HepG2 (cell line): ENCODE results near the gene TUBB. TPM values are rescaled to one million over a fixed set of nuclear protein-coding genes. Genes with fewer than 3 reads are reported as not detected.
A peak's percentile ranks its signal among the peaks of the same experiment; 100 is the strongest.

Source experiments
- ARNTL ChIP-seq: sonication (generic); formaldehyde crosslinking; IDR thresholded peaks from 2 replicates; pipeline ENCODE4 v1.4.0; 2020; ENCODE audit warnings: mild to moderate bottlenecking, missing genetic modification reagents
- ATF1 ChIP-seq: IDR thresholded peaks from 2 replicates; pipeline ENCODE4 v1.6.1; 2016; ENCODE audit warnings: mild to moderate bottlenecking, control low read depth
- CTCF ChIP-seq: sonication (generic); formaldehyde crosslinking; IDR thresholded peaks from 2 replicates; pipeline ENCODE4 v1.5.0; 2020; ENCODE audit warnings: mild to moderate bottlenecking, missing genetic modification reagents, moderate library complexity
- FIP1L1 ChIP-seq: fragments of 200-400 bp; formaldehyde crosslinking; IDR thresholded peaks from 2 replicates; pipeline ENCODE4 v1.6.1; 2018; ENCODE audit warnings: low read depth, mild to moderate bottlenecking, low read length, moderate library complexity, borderline replicate concordance; ENCODE audit not compliant: insufficient read depth
- HOXD1 ChIP-seq: sonication (generic); formaldehyde crosslinking; IDR thresholded peaks from 2 replicates; pipeline ENCODE4 v1.5.0; 2020; ENCODE audit warnings: missing genetic modification reagents
- PAWR ChIP-seq: sonication (generic); formaldehyde crosslinking; IDR thresholded peaks from 2 replicates; pipeline ENCODE4 v1.4.0; 2020; ENCODE audit warnings: missing genetic modification reagents, mild to moderate bottlenecking, borderline replicate concordance
- PTBP1 ChIP-seq: fragments of 200-400 bp; formaldehyde crosslinking; IDR thresholded peaks from 2 replicates; pipeline ENCODE4 v1.6.1; 2018; ENCODE audit warnings: low read length, low read depth; ENCODE audit not compliant: poor library complexity, severe bottlenecking
- REST ChIP-seq, 2 experiments: IDR thresholded peaks; 2 replicates each; pipeline ENCODE4 v1.6.1; 2011 to 2012; ENCODE audit warnings: low read length in 2 of 2, borderline replicate concordance in 1 of 2, low read depth in 1 of 2, mild to moderate bottlenecking in 1 of 2, moderate library complexity in 1 of 2
- RXRA ChIP-seq: sonication (generic); formaldehyde crosslinking; IDR thresholded peaks from 2 replicates; pipeline ENCODE4 v1.5.1; 2020; ENCODE audit warnings: missing genetic modification reagents
- RXRB ChIP-seq: IDR thresholded peaks from 2 replicates; pipeline ENCODE4 v1.6.1; 2016; ENCODE audit warnings: borderline replicate concordance, missing genetic modification reagents, missing compliant biosample characterization
- SALL1 ChIP-seq: sonication (generic); formaldehyde crosslinking; IDR thresholded peaks from 2 replicates; pipeline ENCODE4 v1.8.0; 2022; ENCODE audit warnings: mild to moderate bottlenecking, missing genetic modification reagents
- SNAPC2 ChIP-seq: sonication (generic); formaldehyde crosslinking; IDR thresholded peaks from 2 replicates; pipeline ENCODE4 v1.8.1; 2022; ENCODE audit warnings: mild to moderate bottlenecking, missing genetic modification reagents
- SRSF9 ChIP-seq: fragments of 200-400 bp; formaldehyde crosslinking; IDR thresholded peaks from 2 replicates; pipeline ENCODE4 v1.6.1; 2018; ENCODE audit warnings: borderline replicate concordance, mild to moderate bottlenecking, low read depth, low read length; ENCODE audit not compliant: insufficient read depth, poor library complexity, severe bottlenecking
- ZNF552 ChIP-seq: sonication (generic); formaldehyde crosslinking; IDR thresholded peaks from 2 replicates; pipeline ENCODE4 v1.9.0; 2022; ENCODE audit warnings: missing genetic modification reagents, mild to moderate bottlenecking, borderline replicate concordance
- ZSCAN25 ChIP-seq: sonication (generic); formaldehyde crosslinking; IDR thresholded peaks from 2 replicates; pipeline ENCODE4 v1.8.0; 2022; ENCODE audit warnings: mild to moderate bottlenecking, missing genetic modification reagents
- polyA plus RNA-seq, 8 experiments: library from polyadenylated mRNA; depleted of rRNA in 3 of 8; stranded (reverse) in 7 of 8; unstranded in 1 of 8; fragments of >200 nt; fragmentation: Illumina TruSeq in 4 of 8; extraction: Trizol in 4 of 8; gene quantifications; 2 replicates each; pipeline versions ENCODE4 v1.2.1 to v1.2.3, GENCODE V29; 2011 to 2016; ENCODE audit warnings: low read depth in 4 of 8, missing spikeins in 1 of 8, mixed read lengths in 1 of 8; ENCODE audit not compliant: insufficient read depth in 1 of 8
- total RNA-seq, 5 experiments: library from RNA; depleted of rRNA; stranded (reverse); fragments of >200 nt; fragmentation: Illumina TruSeq; extraction: Trizol; gene quantifications; 2 replicates each; pipeline ENCODE4 v1.2.3, GENCODE V29; 2016; ENCODE audit warnings: low read depth in 1 of 5
- TF ChIP-seq, protein P1 (sequence below): sonication (generic); formaldehyde crosslinking; IDR thresholded peaks from 2 replicates; pipeline ENCODE4 v1.5.0; 2020; ENCODE audit warnings: missing genetic modification reagents
- TF ChIP-seq, protein P2 (sequence below): sonication (generic); formaldehyde crosslinking; IDR thresholded peaks from 2 replicates; pipeline ENCODE4 v1.5.0; 2020; ENCODE audit warnings: missing genetic modification reagents, mild to moderate bottlenecking, borderline replicate concordance
- TF ChIP-seq, protein P3 (sequence below): sonication (generic); formaldehyde crosslinking; IDR thresholded peaks from 2 replicates; pipeline ENCODE4 v1.8.0; 2022; ENCODE audit warnings: mild to moderate bottlenecking, missing genetic modification reagents, borderline replicate concordance

TUBB gene
- total and polyA plus RNA-seq, 2 of the 13 experiments (the other 11 are each of a cell fraction or from before 2014, with no cell fraction given), result 911 to 1,163 TPM

DNA sequence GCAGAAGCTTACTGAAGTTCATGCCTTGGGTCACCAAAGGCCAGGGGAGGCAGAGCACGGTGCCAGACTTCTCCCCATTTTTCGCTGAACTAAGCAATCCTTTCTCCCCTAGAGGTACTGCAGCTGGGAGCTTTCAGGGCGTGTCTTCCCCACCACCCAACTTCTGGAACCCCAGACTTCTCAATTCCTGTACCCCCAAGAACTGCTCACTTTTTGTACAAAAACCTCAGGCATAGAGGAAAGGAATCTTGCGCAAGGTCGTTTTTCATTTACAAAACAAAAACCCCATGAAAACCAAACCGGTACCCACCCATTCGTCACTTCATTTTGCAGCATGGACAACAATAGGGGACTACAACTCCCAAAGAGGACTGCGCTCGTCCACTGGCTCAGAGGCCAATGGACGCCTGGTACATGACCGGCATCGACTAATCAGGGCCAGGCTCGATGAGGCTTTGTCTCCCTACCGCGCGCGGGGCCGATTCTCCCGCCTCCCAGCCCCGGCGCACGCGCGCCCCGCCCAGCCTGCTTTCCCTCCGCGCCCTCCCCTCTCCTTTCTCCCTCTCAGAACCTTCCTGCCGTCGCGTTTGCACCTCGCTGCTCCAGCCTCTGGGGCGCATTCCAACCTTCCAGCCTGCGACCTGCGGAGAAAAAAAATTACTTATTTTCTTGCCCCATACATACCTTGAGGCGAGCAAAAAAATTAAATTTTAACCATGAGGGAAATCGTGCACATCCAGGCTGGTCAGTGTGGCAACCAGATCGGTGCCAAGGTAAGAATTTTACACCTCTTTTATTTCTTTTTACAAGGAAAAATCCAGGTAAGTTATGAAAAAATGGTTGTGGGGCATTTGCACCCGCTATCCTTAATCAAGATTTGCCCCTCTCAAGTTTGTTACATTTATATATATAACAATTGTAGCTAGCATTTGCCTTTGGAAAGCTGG, at the start of gene TUBB (continued):
- TF ChIP-seq SRSF9 (no peak), FIP1L1 (peak; percentile 93; the same call in 1 of the 2 replicates), ZSCAN25 (CRISPR knock-in tag) (no peak), CTCF (CRISPR knock-in tag) (no peak), REST (IDR thresholded peaks at IDR 0.05; ENCODE audit: borderline replicate concordance in 1 of 2, low read depth in 1 of 2, low read length in 2 of 2) (peak in 1 of 2 experiments; percentile 82; a peak in 2 of 4 replicates), RXRB (CRISPR knock-in tag) (peak; percentile 4; the same call in 1 of the 2 replicates), PTBP1 (no peak), ATF1 (peak; percentile 78), SNAPC2 (CRISPR knock-in tag) (no peak; the same call in 1 of the 2 replicates), ARNTL (CRISPR knock-in tag) (no peak; the same call in 1 of the 2 replicates), PAWR (CRISPR knock-in tag) (no peak), RXRA (CRISPR knock-in tag) (peak; percentile 37; the same call in 1 of the 2 replicates), SALL1 (CRISPR knock-in tag) (peak; percentile 69), HOXD1 (CRISPR knock-in tag) (0 out of 2 replicates have a peak, but pooled peaks have one; percentile 67), ZNF552 (no peak)
- TF ChIP-seq, protein P1, sequence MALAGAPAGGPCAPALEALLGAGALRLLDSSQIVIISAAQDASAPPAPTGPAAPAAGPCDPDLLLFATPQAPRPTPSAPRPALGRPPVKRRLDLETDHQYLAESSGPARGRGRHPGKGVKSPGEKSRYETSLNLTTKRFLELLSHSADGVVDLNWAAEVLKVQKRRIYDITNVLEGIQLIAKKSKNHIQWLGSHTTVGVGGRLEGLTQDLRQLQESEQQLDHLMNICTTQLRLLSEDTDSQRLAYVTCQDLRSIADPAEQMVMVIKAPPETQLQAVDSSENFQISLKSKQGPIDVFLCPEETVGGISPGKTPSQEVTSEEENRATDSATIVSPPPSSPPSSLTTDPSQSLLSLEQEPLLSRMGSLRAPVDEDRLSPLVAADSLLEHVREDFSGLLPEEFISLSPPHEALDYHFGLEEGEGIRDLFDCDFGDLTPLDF (CRISPR knock-in tag), result peak; percentile 98
- TF ChIP-seq, protein P2, sequence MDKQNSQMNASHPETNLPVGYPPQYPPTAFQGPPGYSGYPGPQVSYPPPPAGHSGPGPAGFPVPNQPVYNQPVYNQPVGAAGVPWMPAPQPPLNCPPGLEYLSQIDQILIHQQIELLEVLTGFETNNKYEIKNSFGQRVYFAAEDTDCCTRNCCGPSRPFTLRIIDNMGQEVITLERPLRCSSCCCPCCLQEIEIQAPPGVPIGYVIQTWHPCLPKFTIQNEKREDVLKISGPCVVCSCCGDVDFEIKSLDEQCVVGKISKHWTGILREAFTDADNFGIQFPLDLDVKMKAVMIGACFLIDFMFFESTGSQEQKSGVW (CRISPR knock-in tag), result 0 out of 2 replicates have a peak, but pooled peaks have one; percentile 77
- TF ChIP-seq, protein P3, sequence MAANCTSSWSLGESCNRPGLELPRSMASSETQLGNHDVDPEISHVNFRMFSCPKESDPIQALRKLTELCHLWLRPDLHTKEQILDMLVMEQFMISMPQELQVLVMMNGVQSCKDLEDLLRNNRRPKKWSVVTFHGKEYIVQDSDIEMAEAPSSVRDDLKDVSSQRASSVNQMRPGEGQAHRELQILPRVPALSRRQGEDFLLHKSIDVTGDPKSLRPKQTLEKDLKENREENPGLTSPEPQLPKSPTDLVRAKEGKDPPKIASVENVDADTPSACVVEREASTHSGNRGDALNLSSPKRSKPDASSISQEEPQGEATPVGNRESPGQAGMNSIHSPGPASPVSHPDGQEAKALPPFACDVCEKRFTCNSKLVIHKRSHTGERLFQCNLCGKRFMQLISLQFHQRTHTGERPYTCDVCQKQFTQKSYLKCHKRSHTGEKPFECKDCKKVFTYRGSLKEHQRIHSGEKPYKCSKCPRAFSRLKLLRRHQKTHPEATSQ (CRISPR knock-in tag), result peak; percentile 81; the same call in 1 of the 2 replicates
